NB4 (cell line): Measurements from ENCODE around the gene IFT57.

Experiments
- CTCF ChIP-seq: IDR thresholded peaks from one replicate; pipeline ENCODE4 v1.5.1; 2012; ENCODE audit warnings: low read depth, low read length
- MYC ChIP-seq: IDR thresholded peaks from 2 replicates; pipeline ENCODE4 v1.6.1; 2011; ENCODE audit warnings: low read depth, low read length

- TF ChIP-seq CTCF (no peak), MYC (no peak)
Observed at GRCh38 chr3:108146139-108146538, 76.1 kb downstream of the IFT57 start.
